GM12874 (cell line): ENCODE measurements around the gene GGACT.

Source experiments
- TF ChIP-seq, protein P1 (sequence below): IDR thresholded peaks from 2 replicates; pipeline ENCODE4 v1.5.1; 2011; ENCODE audit warnings: low read depth, mild to moderate bottlenecking, control low read depth, low read length, moderate library complexity; ENCODE audit not compliant: insufficient read depth

GGACT gene

DNA sequence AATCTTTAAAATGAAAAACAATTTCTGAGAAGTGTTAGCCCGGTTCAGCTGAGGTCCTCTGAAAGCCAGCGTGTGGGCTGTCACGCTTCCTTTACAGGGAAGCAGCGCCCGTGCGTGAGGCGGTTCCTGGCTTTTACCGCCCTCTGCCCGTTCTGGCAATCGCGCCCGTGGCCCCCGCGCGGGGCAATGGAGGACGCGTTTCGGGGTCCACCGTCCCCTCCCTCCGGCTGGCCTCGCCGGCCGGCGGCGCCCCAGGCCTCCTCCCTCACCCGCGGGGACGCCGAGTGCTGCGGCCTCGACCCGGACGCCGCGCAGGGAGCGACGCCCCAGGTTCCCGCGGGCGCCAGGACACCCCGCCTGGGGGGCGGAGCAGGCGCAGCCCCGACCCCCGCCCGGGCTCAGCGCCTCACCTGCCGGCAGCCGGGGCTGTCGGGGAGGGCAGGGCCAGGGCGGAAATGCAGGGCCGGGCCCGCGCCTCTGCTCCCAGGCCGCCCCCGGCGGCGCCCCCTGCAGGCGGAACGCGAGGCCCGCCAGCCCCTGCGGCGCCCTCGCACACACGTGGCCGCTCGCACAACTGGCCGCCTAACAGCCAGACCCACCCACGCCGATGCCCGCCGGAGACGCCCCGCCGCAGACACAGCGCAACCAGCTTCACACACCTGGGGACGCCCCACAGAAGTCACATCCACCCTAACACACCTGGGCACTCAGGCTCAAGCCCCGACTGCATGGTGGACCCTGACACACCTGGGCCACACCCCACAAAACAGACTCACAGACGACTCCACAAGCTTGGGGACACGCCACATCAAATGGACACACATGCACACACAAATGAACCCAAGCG lies at the start of gene GGACT:
GGACT (minus strand) TSS at position 459 of the 847 bp plus-strand sequence. CDS start 56,198 bp downstream, outside the sequence.
- TF ChIP-seq, protein P1, sequence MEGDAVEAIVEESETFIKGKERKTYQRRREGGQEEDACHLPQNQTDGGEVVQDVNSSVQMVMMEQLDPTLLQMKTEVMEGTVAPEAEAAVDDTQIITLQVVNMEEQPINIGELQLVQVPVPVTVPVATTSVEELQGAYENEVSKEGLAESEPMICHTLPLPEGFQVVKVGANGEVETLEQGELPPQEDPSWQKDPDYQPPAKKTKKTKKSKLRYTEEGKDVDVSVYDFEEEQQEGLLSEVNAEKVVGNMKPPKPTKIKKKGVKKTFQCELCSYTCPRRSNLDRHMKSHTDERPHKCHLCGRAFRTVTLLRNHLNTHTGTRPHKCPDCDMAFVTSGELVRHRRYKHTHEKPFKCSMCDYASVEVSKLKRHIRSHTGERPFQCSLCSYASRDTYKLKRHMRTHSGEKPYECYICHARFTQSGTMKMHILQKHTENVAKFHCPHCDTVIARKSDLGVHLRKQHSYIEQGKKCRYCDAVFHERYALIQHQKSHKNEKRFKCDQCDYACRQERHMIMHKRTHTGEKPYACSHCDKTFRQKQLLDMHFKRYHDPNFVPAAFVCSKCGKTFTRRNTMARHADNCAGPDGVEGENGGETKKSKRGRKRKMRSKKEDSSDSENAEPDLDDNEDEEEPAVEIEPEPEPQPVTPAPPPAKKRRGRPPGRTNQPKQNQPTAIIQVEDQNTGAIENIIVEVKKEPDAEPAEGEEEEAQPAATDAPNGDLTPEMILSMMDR: peak; percentile 91

DNA sequence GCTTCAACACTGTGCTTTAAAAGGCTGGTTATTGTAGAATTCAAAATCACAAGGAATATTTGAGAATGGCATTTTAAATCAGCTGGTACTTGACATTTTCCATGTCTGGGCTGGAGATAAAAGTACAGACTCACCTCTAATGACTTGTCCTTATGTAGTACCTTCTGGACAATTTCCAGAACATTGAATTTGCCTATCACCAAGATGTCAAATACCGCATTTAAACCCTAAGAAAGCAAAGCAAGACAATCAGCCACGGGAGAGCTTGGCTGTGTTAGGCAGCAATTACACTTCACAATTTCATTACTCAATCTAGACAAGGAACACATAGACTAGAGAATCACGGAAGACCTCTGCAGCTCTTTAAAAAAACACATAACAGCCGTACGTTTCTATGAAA lies 49.2 kb upstream of the GGACT start:
- TF ChIP-seq, protein P1: no peak

DNA sequence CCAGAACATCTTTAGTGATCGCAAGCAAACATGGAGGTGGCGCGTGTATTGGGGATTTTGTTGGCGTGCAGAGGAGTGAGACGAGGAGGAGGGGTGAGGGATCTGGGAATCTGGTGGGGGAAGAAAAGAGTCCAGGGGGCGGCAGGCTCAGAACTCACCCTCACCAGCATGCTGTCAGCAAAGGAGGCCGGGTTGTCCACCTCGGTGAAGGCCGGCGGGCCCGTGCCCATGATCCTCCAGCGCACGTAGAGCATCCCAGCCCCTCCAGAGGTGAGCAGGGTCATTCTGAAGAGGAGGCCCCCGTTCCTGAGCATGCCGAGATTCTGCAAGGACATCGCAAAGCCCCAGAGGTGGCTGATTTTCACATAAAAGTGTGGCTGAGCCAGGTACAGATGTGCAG lies 48.8 kb upstream of the GGACT start:
- TF ChIP-seq, protein P1: no peak

DNA sequence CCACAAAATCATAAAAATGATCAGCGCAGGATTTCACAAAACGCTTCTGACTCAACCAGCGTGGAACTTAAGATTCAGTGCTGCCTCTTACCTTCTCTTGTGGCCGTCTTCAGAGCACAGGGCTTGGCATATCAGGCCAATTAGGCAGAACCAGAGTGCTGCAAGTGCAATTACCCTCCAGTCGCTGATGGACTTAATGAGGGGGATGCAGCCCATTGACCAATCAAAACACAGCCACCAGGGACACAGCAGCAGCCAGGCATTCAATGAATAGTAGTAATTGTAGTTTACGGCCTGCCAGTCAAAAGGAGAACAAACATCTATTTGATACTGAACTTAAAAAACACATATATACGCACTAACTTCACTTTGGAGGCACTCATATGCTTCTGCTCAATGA lies 47.9 kb upstream of the GGACT start:
- TF ChIP-seq, protein P1: no peak

DNA sequence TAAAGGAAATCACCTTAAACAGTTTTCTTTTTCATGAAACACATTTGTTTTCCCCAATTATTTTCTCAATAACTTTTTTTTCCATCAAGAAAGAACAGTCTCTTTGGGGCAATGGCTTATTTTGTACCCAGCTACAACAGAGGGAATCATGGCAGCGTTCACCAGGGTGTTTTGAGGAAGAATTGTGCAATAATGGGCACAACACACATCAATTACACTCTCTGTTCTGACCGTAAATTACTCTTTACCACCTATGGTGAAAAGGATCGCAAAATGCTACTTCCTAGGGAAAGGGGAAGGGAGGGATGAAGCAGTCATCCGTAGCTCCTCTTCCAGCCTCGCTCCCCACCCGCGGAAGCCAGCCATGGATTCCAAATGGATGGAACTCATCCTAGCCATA lies 47.4 kb upstream of the GGACT start:
- TF ChIP-seq, protein P1: no peak

DNA sequence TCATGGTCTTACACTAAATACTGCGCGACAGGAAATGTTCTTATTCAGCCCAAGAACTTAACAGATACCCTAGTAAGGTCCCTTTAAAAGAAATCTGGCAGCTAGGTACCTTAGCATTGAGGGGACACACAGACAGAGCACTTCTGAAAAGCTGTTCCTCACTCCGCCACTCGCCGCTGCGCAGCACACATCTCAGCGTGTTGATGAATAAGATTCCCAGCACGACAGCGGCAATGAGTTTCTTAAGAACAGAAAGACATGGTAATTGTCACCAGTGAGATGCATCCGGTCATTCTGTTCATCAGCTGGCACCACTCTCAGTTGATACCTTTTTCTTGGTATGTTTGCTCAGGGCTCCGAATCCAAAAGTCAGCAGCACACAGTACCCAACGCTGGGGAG lies 46.1 kb upstream of the GGACT start:
- TF ChIP-seq, protein P1: no peak

DNA sequence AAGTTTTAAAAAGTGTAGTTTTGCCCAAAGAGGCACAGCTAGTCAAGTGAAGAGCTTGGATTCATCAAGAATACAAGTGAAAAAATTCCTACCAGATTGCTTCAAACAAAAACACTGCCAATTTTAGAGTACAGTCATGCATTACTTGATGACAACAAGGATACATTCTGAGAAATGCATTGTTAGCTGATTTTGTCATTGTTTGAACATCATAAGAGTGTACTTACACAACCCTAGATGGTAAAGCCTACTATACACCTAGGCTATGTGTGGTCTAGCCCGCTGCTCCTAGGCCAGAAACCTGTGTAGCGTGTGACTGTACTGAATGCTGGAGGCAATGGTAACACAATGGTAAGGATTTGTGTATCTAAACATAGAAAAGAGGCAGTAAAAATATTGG lies 44.9 kb upstream of the GGACT start:
- TF ChIP-seq, protein P1: no peak
